ENCODE measurements around the gene IFT57.

IFT57 gene

GRCh38 chr3:108124337-108125152 lies 97.7 kb downstream of the IFT57 start:
- DNase-seq (ENCODE audit: low read depth) = peak; percentile 54

- DNase-seq (ENCODE audit: low read depth) = no peak
Measured at GRCh38 chr3:108123326-108123725, 98.9 kb downstream of the IFT57 start.

- DNase-seq (ENCODE audit: low read depth) = no peak
Measured at GRCh38 chr3:108122276-108122675, 99.9 kb downstream of the IFT57 start.

- DNase-seq (ENCODE audit: low read depth) = no peak
Measured at GRCh38 chr3:108119398-108120104, 102.7 kb downstream of the IFT57 start.

- no peak for DNase-seq (ENCODE audit: low read depth)
Measured at GRCh38 chr3:108118038-108118768, 104.0 kb downstream of the IFT57 start.

- no peak for DNase-seq (ENCODE audit: low read depth)
Measured at GRCh38 chr3:108117241-108117775, 104.9 kb downstream of the IFT57 start.

GRCh38 chr3:108114423-108115065 lies 107.7 kb downstream of the IFT57 start:
- DNase-seq (ENCODE audit: low read depth) = no peak

- DNase-seq (ENCODE audit: low read depth) = no peak
Measured at GRCh38 chr3:108113975-108114374, 108.2 kb downstream of the IFT57 start.

GRCh38 chr3:108110934-108111333 lies 111.3 kb downstream of the IFT57 start:
- no peak for DNase-seq (ENCODE audit: low read depth)
